NCI-H146 treated with DMSO at 0.1 percent for 48 hours (cell line): ENCODE results near the gene SFMBT2.

Source experiments
- DNase-seq: peaks from one replicate; lab custom pipeline; 2025; ENCODE audit not compliant: unreplicated experiment; lab: John Stamatoyannopoulos, UW

SFMBT2 gene

GRCh38 chr10:7410862-7411670 lies at the start of gene SFMBT2:
TSS of gene SFMBT2 (minus strand) at chr10:7411034. CDS start at chr10:7381898, 29,136 bp downstream.
- peak; percentile 27 for DNase-seq

GRCh38 chr10:7460006-7460405 lies 49.2 kb upstream of the SFMBT2 start:
- DNase-seq: no peak

- no peak for DNase-seq
These were observed 47.7 kb upstream of the SFMBT2 start for GRCh38 chr10:7458556-7458955.

GRCh38 chr10:7457478-7458316 lies 46.9 kb upstream of the SFMBT2 start:
- DNase-seq: no peak

GRCh38 chr10:7449063-7449695 lies 38.3 kb upstream of the SFMBT2 start:
- no peak for DNase-seq

- no peak for DNase-seq
These were observed 34.8 kb upstream of the SFMBT2 start for GRCh38 chr10:7445474-7446185.

GRCh38 chr10:7444551-7445121 lies 33.8 kb upstream of the SFMBT2 start:
- DNase-seq: no peak

- no peak for DNase-seq
These were observed 32.2 kb upstream of the SFMBT2 start for GRCh38 chr10:7443036-7443435.

GRCh38 chr10:7441403-7442147 lies 30.7 kb upstream of the SFMBT2 start:
- DNase-seq: no peak

- no peak for DNase-seq
These were observed 28.9 kb upstream of the SFMBT2 start for GRCh38 chr10:7439696-7440095.

- no peak for DNase-seq
These were observed 27.6 kb upstream of the SFMBT2 start for GRCh38 chr10:7438196-7438986.

- no peak for DNase-seq
These were observed 25.8 kb upstream of the SFMBT2 start for GRCh38 chr10:7436490-7437100.

GRCh38 chr10:7435674-7436073 lies 24.8 kb upstream of the SFMBT2 start:
- no peak for DNase-seq

GRCh38 chr10:7434378-7434777 lies 23.5 kb upstream of the SFMBT2 start:
- no peak for DNase-seq

- no peak for DNase-seq
These were observed 23.0 kb upstream of the SFMBT2 start for GRCh38 chr10:7433861-7434260.

GRCh38 chr10:7432884-7433726 lies 22.3 kb upstream of the SFMBT2 start:
- no peak for DNase-seq

GRCh38 chr10:7428673-7429350 lies 18.0 kb upstream of the SFMBT2 start:
- DNase-seq: no peak
